Measurements from ENCODE around the gene PIK3R3.

GRCh38 chr1:46110521-46110920 lies 21.9 kb downstream of the PIK3R3 start:
- TF ChIP-seq MAX (IDR thresholded peaks at IDR 0.05; ENCODE audit: insufficient read depth, insufficient read length) (no peak), JUN (IDR thresholded peaks at IDR 0.05; ENCODE audit: borderline replicate concordance, insufficient read depth, insufficient read length, low read depth) (no peak), CTCF (IDR thresholded peaks at IDR 0.05; ENCODE audit: extremely low read depth in 1 of 2, insufficient read depth in 1 of 2, low read depth in 1 of 2, low read length in 2 of 2) (no peak), EZH2 (IDR thresholded peaks at IDR 0.05; ENCODE audit: borderline replicate concordance, low read depth, low read length, severe bottlenecking) (no peak), POLR2AphosphoS5 (IDR thresholded peaks at IDR 0.05; ENCODE audit: insufficient read depth, low read depth, low read length) (no peak)
